ENCODE measurements around the gene SYP. TPM values are rescaled to one million over a fixed set of nuclear protein-coding genes. Genes with fewer than 3 reads are reported as not detected.

Gene SYP
- total RNA-seq, 4 donors from 2014 or later, result 2.0 to 4.4 (median 3.0) TPM; not detected in 1

GRCh38 chrX:49247346-49247745, 47.4 kb upstream of the SYP start:
- no peaks in the 10 kb centered on the region for H3K36me3 ChIP-seq
- H3K4me1 ChIP-seq, result no peaks in the 10 kb centered on the region
- no peak for TF ChIP-seq CTCF (IDR thresholded peaks at IDR 0.05)
- no peak for TF ChIP-seq POLR2A (IDR thresholded peaks at IDR 0.05)
- no peaks in the 10 kb centered on the region for H3K27me3 ChIP-seq
- H3K9me3 ChIP-seq, result no peaks in the 10 kb centered on the region
- H3K27ac ChIP-seq, result no peak overlapping the region
- H3K4me3 ChIP-seq, result no peak overlapping the region
- intact Hi-C loops (cut with DNase I; ENCODE audit: low total_unique reads), result no loop called here
- no peak for DNase-seq

GRCh38 chrX:49246541-49246940, 46.5 kb upstream of the SYP start:
- no peak overlapping the region for H3K4me3 ChIP-seq
- no peaks in the 10 kb centered on the region for H3K36me3 ChIP-seq
- intact Hi-C loops (cut with DNase I; ENCODE audit: low total_unique reads), result no loop called here
- TF ChIP-seq CTCF (IDR thresholded peaks at IDR 0.05), result no peak
- no peak for TF ChIP-seq POLR2A (IDR thresholded peaks at IDR 0.05)
- H3K4me1 ChIP-seq, result no peaks in the 10 kb centered on the region
- no peaks in the 10 kb centered on the region for H3K9me3 ChIP-seq
- no peaks in the 10 kb centered on the region for H3K27me3 ChIP-seq
- no peak overlapping the region for H3K27ac ChIP-seq
- no peak for DNase-seq

GRCh38 chrX:49244207-49244606, 44.2 kb upstream of the SYP start:
- Histone ChIP-seq H3K4me1 (no peaks in the 10 kb centered on the region), H3K27ac (no peak overlapping the region), H3K4me3 (no peak overlapping the region), H3K27me3 (no peaks in the 10 kb centered on the region), H3K36me3 (no peaks in the 10 kb centered on the region), H3K9me3 (no peaks in the 10 kb centered on the region)
- intact Hi-C loops (cut with DNase I; ENCODE audit: low total_unique reads), result no loop called here
- TF ChIP-seq CTCF (IDR thresholded peaks at IDR 0.05), result no peak
- TF ChIP-seq POLR2A (IDR thresholded peaks at IDR 0.05), result no peak
- no peak for DNase-seq

GRCh38 chrX:49243166-49243565, 43.2 kb upstream of the SYP start:
- TF ChIP-seq CTCF (IDR thresholded peaks at IDR 0.05) (no peak), POLR2A (IDR thresholded peaks at IDR 0.05) (no peak)
- H3K9me3 ChIP-seq, result no peaks in the 10 kb centered on the region
- H3K27ac ChIP-seq, result no peak overlapping the region
- no peaks in the 10 kb centered on the region for H3K4me1 ChIP-seq
- H3K36me3 ChIP-seq, result no peaks in the 10 kb centered on the region
- no peaks in the 10 kb centered on the region for H3K27me3 ChIP-seq
- no peak for DNase-seq
- intact Hi-C loops (cut with DNase I; ENCODE audit: low total_unique reads), result no loop called here
- H3K4me3 ChIP-seq, result no peak overlapping the region

- intact Hi-C loops (cut with DNase I; ENCODE audit: low total_unique reads), result no loop called here
- TF ChIP-seq POLR2A (IDR thresholded peaks at IDR 0.05) (no peak), CTCF (IDR thresholded peaks at IDR 0.05) (no peak)
- Histone ChIP-seq H3K4me1 (no peaks in the 10 kb centered on the region), H3K9me3 (no peaks in the 10 kb centered on the region), H3K27me3 (no peaks in the 10 kb centered on the region), H3K27ac (no peak overlapping the region), H3K36me3 (no peaks in the 10 kb centered on the region), H3K4me3 (no peak overlapping the region)
- no peak for DNase-seq
Measured at GRCh38 chrX:49242545-49243066, 42.6 kb upstream of the SYP start.
